MV-4-11 (cell line): ENCODE results near the gene APBB1.

Source experiments
- DNase-seq: peaks from one replicate; lab custom pipeline; 2025; lab: John Stamatoyannopoulos, UW

APBB1 gene

GRCh38 chr11:6391537-6392134 is 27.3 kb downstream of the APBB1 start:
- no peak for DNase-seq

- DNase-seq, result no peak
Measured at GRCh38 chr11:6390718-6391469, 28.0 kb downstream of the APBB1 start.

DNA sequence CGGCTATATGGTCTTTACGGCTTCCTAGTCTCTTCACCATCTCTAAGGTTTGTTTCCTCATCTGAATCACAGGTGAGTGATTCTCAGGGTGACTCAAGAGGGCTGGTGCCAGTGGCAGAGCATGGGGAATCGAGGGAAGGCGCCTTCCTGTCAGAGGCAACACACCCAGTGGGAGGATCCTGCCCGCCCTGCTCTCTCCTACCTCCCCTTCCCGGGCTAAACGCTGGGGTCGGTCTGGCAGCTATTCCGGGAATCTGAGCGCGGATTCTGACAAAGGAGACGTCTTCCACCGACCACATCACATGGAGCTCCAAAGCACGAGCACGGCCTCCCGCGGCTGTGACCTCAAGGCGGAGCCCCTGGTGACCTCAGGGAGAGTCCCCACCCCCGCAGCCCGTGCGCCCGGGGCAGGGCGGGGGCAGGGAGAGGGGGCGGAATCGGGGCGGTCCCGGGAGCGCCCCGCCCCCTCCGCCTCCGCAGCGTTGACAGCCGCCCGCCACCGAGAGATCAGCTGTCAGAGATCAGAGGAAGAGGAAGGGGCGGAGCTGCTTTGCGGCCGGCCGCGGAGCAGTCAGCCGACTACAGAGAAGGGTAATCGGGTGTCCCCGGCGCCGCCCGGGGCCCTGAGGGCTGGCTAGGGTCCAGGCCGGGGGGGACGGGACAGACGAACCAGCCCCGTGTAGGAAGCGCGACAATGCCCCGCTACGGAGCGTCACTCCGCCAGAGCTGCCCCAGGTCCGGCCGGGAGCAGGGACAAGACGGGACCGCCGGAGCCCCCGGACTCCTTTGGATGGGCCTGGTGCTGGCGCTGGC is 28.8 kb downstream of the APBB1 start, which contains the start of gene SMPD1:
Gene SMPD1, plus strand, starts transcription at position 570 of the 813 bp plus-strand sequence. Its CDS starts 125 bp downstream, at position 695.
- peak; percentile 91 for DNase-seq

DNA sequence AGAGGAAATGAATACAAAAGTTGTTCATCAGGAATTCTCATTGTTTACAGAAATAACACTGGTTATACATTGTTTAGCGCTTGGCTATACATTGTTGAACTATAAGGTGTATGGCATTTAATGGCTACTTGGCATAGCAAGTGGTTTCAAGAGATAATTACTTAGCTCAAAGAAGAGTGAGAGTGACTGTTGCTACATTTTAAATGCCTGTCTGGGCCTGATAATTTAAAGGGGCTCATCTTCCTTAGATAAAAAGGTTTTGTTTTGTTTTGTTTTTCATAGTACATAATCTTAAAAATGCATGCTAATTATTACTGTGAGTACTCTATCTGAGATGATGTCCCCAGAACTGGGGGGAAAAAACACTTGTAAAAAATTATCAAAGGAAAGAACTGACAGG is 30.1 kb downstream of the APBB1 start:
- no peak for DNase-seq

GRCh38 chr11:6387811-6388599 is 30.9 kb downstream of the APBB1 start:
- no peak for DNase-seq

DNA sequence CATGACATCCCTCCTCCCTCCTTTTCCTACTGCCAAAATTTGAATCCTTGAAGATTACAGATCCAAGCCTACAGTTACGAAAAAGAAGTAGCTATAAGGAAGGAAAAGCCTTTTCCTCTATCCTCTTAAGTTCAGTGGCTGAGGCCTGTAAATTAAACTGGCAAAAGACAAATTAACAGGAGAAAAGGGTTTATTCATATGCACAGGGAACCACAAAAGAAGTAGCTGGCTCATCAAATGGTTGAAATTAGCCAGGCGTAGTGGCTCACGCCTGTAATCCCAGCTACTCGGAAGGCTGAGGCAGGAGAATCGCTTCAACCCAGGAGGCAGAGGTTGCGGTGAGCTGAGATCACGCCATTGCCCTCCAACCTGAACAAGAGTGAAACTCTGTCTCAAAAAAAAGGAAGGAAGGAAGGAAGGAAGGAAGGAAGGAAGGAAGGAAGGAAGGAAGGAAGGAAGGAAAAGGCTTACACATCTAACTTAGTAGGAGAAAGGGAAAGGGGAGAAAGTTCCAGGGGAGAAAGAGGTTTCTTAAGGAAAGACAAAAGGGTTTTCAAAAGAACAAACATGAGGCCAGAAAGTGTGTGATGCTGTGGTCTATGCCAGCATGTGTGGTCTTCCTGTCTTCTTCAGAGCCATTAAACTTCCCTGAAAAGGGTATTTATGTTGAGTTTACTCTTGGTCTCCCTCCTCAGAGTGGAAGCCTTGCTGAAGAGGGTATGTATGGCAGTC is 33.7 kb downstream of the APBB1 start:
- DNase-seq, result no peak

DNA sequence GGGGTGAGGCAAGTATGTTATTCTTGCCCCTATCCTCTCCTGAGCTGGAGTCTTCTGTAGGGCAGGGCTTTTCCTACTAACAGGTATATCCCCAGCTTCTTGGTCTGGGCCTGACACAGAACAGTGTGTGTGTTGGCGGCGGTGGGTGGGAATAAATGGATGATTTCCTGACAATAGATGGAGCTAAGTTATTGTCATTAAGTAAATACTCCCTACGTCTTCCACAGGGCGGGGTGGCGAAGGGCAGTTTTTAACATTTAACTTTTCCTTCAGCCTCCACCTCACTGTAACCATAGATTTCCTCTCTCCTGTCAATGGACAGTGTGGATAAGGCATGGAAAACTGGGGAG is 40.3 kb downstream of the APBB1 start:
- no peak for DNase-seq

DNA sequence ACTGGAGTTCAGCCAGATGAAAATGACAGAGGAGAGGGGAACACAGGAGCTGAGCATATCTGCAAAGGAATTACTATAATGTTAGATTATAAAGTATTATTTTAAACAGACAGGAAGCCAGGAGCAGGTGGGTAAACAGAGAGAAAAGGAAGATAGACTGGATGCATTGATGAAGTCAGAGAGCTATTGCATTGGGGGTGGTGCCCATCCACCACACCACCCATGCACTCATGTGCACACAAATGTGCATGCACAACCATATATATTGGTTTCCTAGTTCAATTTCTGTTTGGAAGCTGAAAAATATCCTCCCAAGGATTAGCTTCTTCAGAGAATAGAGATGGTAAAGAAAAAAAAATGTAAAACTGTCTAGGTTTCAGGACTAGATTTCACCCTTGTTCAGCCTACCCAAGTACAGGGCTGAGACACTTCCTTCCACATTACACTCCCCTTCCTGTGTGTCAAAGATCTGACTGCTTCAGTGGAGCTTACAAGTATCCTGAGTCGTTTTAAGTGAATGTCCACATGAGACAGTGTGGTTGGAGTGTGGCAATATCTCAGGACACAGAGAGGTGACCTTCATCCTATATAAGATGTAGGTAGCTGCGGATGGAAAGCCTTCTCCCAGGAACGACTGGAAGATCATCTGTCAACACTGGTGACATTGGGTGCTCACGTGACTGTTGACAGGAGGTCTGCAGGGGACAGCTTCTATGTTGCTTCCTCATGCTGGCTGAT is 40.8 kb downstream of the APBB1 start:
- DNase-seq, result peak; percentile 58

- no peak for DNase-seq
Measured at GRCh38 chr11:6371825-6372224, 47.1 kb downstream of the APBB1 start.

DNA sequence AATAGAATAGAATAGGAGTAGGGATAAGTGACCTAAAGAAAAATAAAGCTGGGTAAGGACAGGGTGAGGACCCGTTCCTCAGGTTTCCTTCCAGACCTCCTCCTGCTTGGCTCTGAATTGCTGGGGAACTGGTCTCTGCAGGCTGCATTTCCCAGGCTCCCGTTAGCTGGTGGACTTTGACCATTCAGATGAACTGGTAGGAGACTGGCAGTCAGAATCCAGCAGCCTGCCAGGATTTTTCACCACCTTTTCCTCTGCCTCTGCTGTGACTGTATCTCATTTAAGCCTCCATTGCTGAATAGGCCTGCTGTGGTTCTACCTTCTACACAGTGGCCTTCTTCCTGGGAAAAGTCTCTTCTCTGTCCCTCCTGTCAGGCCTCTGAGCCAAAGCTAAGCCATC is 53.2 kb downstream of the APBB1 start:
- no peak for DNase-seq

DNA sequence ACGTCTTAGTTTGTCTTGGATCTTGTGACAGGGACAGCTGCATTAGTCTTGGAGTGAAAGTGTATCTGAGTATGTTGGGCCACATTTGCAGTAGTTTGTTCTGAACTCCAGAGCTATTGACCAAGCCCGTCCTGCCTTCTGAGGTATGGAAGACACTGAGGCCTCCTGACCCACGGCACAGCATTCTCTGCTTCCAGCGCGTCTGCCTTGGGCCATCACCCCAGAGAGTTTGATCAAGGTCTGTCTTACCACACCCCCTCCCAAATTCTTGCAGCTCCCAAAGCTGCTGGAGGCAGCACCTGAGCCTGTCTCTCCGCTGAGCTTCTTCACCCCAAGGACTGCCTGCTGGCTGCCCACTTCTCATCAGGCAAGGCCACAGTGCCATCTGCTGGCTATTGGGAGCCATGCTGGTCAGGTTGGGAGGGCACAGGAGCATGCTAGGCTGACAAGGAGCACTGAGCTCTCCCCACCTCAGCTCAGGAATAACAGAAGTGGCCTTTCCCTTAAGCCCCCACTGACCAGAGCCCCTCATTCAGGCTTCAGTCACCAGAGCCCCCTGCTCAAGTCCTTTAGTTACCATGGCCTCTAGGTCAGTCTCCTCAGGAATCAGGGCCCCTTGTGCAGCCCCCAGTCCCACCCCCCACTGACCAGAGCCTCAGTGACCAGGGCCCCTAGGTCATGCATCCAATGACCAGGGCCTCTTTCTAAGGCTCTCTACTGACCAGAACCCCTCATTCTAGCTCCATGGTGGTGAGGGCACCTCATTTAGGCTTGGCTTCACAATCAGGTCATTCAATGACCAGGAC is 55.8 kb downstream of the APBB1 start:
- peak; percentile 38 for DNase-seq

GRCh38 chr11:6362185-6362872 is 56.6 kb downstream of the APBB1 start:
- DNase-seq, result no peak

GRCh38 chr11:6360183-6360582 is 58.7 kb downstream of the APBB1 start:
- no peak for DNase-seq

DNA sequence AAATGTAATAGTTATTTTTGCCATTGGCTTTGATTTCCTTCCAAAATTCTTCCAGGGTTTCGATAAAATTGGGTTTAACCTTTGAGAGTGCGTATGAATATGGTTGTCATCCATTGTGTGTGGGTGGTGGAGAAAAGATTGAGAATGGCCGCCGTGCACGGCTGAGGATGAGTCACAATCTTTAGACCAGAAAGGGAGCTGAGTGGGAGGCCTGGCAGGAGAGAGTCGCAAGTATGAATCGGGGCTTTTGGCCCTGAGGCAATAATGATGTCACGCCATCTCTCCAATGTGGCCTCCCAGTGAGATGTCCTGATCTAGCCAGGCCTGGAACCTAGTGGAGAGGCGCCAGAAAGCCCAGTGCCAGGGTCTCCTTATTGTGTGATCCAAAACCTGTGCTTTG is 61.7 kb downstream of the APBB1 start:
- DNase-seq, result no peak

GRCh38 chr11:6356503-6357055 is 62.3 kb downstream of the APBB1 start:
- DNase-seq, result no peak

GRCh38 chr11:6354651-6355485 is 64.0 kb downstream of the APBB1 start:
- DNase-seq, result no peak

- peak; percentile 19 for DNase-seq
Measured at GRCh38 chr11:6353367-6353987, 65.4 kb downstream of the APBB1 start.
